K562 (cell line): Measurements from ENCODE around the gene SUMF1.

Experiments used
- CHD2 ChIP-seq: IDR thresholded peaks from 2 replicates; pipeline ENCODE4 v1.6.1; 2011; ENCODE audit warnings: low read depth, low read length
- MLLT1 ChIP-seq, 2 experiments: fragments of 450-650 bp; IDR thresholded peaks; 2 replicates each; pipeline ENCODE4 v1.6.1; 2016
- RFX5 ChIP-seq: IDR thresholded peaks from 2 replicates; pipeline ENCODE4 v1.6.1; 2011; ENCODE audit warnings: low read depth, mild to moderate bottlenecking, improper control_type of control experiment, low read length
- USF1 ChIP-seq: sonication (generic); formaldehyde crosslinking; IDR thresholded peaks from 2 replicates; pipeline ENCODE4 v1.9.0; 2022; ENCODE audit warnings: mild to moderate bottlenecking, missing genetic modification reagents
- ZBTB11 ChIP-seq, 3 experiments: fragments of 200-800 bp in 1 of 3; fragments of 250-450 bp in 1 of 3; fragments of 450-650 bp in 1 of 3; sonication (Bioruptor Pico) in 1 of 3; sonication (Bioruptor generic) in 1 of 3; formaldehyde crosslinking in 1 of 3; IDR thresholded peaks; 2 replicates each; pipeline versions ENCODE4 v1.6.1 to v1.8.0; 2016 to 2022; ENCODE audit warnings: mild to moderate bottlenecking in 2 of 3, missing genetic modification characterization in 2 of 3, missing compliant biosample characterization in 1 of 3, moderate library complexity in 1 of 3
- ZNF398 ChIP-seq: fragments of 250-450 bp; sonication (Bioruptor Pico); IDR thresholded peaks from 2 replicates; pipeline ENCODE4 v1.8.0; 2021; ENCODE audit warnings: moderate library complexity, mild to moderate bottlenecking, inconsistent platforms

GRCh38 chr3:4497843-4498324 lies 30.8 kb upstream of the SUMF1 start:
- TF ChIP-seq MLLT1 (IDR thresholded peaks at IDR 0.05) (no peak), ZBTB11 (CRISPR knock-in tag; IDR thresholded peaks at IDR 0.05) (no peak), CHD2 (no peak), ZNF398 (no peak), RFX5 (no peak), USF1 (CRISPR knock-in tag) (no peak)
